Measurements from ENCODE around the gene UBE2L6.

UBE2L6 gene

DNA sequence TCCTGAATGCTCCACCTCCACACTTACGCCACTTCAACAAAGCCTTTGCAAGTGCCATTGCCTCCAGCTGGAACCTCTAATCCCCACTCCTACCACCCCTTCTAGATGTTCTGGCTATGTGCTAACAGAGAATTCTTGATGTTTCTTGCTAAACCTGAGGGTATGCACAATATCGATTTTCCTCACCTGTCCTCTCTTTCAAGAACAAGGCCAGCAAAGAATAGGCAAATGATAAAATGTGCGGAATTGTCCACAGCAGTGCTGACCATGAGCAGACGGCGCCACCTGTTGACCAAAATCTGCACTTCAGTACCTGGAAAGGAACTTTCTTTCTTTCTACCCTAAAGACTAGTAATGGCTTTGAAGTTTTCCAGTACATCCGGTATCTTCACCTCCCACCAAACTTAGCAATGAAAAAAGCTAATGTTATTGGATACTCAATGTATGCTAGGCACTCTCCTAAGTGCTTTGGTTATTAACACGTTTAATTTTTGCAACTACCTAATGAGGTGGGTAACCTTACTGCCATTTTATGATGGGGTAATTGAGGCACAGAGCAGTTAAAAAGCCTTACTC lies 40.3 kb downstream of the UBE2L6 start:
- peak; percentile 52 for DNase-seq

GRCh38 chr11:57523419-57523818 lies 44.1 kb downstream of the UBE2L6 start:
- DNase-seq, result no peak

DNA sequence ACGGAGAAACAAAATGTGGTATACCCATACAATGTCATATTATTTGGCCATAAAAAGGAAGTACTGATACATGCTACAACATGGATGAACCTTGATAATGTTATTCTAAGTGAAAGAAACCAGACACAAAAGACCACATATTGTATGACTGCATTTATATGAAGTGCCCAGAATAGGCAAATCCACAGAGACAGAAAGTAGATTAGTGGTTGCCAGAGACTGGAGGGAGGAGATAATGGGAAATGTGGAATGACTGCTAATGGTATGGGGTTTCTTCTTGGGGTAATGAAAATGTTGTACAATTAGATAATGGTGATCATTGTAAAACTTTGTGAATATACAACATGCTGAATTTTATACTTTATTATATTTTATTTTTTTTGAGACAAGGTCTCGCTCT lies 46.4 kb downstream of the UBE2L6 start:
- DNase-seq, result no peak

DNA sequence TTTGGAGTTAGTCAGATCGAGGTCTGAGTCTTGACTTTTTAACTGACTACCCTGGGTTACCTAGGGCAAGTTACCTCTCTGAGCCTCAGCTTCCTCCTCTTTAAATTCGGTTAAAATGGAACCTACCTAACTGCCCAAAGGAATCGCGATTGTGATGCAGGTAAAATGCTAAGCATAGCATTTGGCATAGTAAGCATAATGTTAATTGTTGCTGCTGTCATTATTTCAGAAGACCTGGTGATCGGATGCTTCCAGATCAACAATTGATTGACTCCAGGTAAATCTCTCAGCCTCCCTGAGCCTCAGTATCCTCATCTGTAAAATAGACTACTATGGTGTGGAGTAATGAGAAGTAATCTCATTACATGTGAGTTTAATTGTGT lies 51.4 kb downstream of the UBE2L6 start:
- DNase-seq, result no peak

DNA sequence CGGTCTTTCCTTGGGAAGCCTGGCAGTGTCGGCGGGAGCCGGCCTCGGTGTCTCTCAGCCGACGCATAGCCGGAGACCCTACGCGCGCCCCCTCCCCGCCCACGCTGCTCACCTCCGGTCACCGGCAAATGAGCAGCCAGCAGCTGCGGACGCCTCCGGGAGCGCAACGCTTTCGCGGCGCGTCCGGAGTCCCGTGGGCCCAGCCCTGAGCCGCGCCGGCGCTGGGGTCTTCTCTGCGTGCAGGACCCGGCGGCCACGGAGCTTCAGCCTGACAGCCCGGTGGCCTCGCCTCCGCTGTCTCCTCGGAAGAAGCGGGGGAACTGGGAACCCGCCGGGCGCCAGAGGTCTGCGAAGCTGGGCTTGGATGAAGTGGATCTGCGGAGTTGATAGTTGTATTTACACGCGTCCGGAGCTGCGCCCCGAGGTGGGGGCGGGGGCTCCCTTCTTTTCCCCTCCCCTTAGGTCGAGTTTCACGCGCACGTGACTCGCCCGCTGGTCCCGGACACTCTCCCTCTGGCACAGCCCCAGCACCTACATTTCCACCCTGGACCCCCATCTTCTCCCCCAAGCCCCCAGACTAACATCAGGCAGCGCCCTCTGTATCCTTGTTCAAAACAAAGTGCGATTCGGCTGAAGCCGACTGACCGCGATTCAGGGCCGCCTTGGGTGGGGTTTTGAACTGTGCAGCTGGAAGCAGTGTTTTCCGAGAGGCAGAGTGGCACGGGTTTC lies 52.0 kb downstream of the UBE2L6 start, which contains the start of gene SLC43A1:
SLC43A1 (minus strand) TSS at position 371 of the 729 bp plus-strand sequence. CDS start 1,591 bp downstream, outside the sequence.
- peak; percentile 51 for DNase-seq

DNA sequence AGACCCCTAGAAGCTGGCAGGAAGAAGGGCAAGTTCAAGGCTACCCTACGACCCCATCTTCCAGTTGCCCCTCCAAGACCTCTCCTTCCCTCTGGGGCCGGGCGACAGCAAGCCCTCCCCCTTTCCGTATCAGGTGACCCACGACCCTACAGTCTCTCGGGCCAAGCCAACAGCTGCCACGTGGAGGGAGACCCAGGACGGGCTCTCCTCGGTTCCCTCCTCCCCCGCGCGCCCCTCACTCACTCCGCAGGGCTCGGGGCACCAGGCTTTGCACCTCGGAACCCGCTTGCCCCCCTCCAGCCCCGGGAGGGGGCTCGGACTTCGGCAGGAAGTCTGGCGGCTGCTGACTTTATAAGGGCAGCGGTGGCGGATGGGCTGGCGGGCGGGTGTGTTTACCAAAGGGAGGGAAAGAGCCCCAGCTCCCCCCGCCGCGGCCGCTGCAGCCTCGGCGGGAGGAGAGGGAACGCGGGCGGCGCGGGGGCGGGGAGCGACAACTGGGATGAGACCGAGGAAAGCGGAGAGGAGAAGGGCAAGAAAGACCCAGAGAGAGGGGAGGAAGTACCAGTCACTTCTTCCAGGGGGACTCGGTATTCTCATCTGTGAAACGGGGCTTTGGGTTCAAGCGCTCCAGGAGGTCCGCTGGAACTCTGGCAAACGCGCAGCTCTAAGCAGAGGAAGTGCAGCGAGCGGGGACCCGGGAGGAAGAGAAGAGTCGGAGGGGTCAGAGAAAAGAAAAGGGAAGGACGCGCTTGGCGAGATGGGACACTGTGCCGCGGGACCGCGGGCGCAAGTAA lies 52.7 kb downstream of the UBE2L6 start:
- peak; percentile 19 for DNase-seq

GRCh38 chr11:57513911-57514537 lies 53.4 kb downstream of the UBE2L6 start:
- no peak for DNase-seq

GRCh38 chr11:57513452-57513795 lies 54.0 kb downstream of the UBE2L6 start:
- no peak for DNase-seq

GRCh38 chr11:57512646-57513451 lies 54.6 kb downstream of the UBE2L6 start:
- DNase-seq, result no peak

DNA sequence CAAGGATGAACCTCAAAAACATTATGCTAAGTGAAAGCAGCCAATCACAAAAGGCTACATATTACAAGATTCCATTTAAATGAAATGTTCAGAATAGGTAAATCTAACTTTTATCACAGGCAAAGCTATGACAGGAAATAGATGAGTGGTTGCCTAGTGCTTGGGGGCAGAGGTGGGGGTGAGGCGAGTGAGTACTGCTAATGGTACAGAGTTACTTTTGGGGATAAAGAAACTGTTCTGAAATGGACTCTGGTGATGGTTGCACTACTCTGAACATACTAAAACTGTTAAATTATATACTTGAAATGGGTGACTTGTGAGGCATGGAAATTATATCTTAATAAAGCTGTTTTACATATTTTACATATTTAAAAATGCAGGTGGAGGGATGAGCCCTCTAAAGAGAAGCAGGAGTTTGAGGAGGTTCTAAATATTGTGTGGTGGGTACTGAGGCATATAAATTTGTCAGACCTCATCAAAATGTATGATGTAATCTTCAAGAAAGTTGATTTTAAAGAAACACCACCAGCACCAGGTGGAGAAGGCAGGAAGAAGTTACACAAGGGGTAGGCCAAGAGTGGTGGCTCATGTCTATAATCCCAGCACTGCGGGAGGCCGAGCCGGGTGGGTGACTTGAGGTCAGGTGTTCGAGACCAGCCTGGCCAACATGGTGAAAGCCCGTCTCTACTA lies 55.6 kb downstream of the UBE2L6 start:
- no peak for DNase-seq

DNA sequence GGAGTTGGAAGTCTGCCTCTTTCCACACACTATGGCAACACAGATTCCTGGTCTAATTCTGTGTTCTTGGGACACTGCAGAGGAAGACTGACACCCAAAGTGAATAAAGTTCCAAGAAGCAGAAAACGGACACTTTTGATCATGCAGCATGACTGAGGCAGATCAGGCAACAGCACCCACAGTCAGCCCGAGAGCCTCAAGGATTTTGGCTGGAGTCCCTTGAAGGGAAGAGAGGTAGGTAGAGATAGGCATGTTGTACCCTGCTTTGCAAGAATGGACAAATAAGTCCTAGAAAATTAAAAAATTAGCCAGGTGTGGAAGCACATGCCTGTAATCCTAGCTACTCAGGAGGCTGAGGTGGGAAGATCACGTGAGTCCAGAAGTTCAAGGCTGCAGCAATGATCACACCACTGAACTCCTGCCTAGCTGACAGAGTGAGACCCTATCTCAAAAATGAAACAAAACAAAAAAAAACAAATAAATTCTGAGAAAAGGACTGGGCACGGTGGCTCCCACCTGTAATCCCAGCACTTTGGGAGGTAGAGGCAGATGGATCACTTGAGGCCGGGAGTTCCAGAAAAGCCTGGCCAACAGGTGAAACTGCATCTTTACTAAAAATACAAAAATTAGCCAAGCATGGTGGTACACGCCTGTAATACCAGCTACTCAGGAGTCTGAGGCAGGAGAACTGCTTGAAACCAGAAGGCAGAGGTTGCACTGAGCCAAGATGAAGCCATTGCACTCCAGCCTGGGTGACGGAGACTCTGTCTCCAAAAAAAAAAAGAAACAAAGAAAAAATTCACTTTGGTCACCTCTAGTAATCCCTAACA lies 58.9 kb downstream of the UBE2L6 start:
- no peak for DNase-seq

DNA sequence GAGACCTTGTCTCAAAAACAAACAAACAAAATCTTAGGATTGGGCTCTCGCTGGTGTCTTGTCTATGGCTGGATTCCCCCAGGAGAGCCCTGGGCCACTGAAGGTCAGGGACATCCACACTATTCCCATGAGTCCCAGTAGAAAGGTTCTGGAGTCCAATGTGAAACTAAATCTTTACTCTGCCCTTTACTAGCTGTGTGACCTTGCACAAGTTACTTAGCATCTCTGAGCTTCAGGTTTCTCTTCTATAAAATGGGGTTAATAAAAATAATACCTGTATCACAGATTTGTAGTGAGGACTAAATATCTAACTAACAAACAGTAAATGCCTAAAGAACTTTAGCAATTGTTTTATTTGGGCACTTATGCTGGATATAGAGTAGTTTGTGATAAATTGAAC lies 61.0 kb downstream of the UBE2L6 start:
- DNase-seq, result no peak

GRCh38 chr11:57504511-57504910 lies 63.0 kb downstream of the UBE2L6 start:
- no peak for DNase-seq

- no peak for DNase-seq
Measured at GRCh38 chr11:57502870-57503269, 64.6 kb downstream of the UBE2L6 start.

GRCh38 chr11:57502376-57502775 lies 65.1 kb downstream of the UBE2L6 start:
- DNase-seq, result no peak

GRCh38 chr11:57501953-57502352 lies 65.5 kb downstream of the UBE2L6 start:
- no peak for DNase-seq
